Liver (tissue), 3 donors: ENCODE results near the gene MAGOHB.

Experiments used
- CTCF ChIP-seq: fragments of 150-350 bp; IDR thresholded peaks from 2 replicates; pipeline ENCODE4 v1.5.1; 2017; ENCODE audit warnings: improper control_type of control experiment, low read depth, low read length; ENCODE audit not compliant: missing input control
- HNF4A ChIP-seq, 2 donors: conservative IDR thresholded peaks; 2 replicates each; pipeline ENCODE4 v1.6.1; 2016; ENCODE audit warnings: antibody characterized with exemption in 2 of 2, mild to moderate bottlenecking in 2 of 2
- donor health status: healthy.
- donor health status: healthy.

DNA sequence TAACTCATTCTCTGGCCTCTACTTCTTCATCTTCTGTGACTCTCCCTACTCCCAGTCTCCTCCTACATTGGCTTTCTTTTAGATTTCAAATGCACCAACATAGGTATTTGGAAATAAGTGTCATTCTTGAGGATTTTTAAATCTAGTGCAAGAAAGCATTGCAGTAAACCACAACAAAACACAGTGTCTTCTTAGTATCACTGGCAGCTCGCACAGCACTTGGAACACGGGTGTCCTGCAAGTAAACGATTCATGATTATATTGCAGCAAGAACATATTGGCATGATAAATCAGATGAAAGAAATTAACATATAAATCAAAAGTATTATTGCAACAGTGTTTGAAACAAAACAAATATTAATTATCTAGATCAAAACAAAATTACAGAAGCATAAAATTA lies 45.6 kb downstream of the MAGOHB start:
- TF ChIP-seq CTCF (no peak), HNF4A (conservative IDR thresholded peaks at IDR 0.05) (no peak)
